Neural cell (in vitro differentiated cells): ENCODE data around the gene GLCE.

Experiments
- EP300 ChIP-seq: fragments of 450-650 bp; conservative IDR thresholded peaks from 2 replicates; pipeline ENCODE4 v1.6.1; 2014; ENCODE audit warnings: antibody characterized with exemption, mild to moderate bottlenecking, moderate library complexity; ENCODE audit not compliant: poor library complexity, severe bottlenecking
- POLR2AphosphoS5 ChIP-seq: IDR thresholded peaks from 2 replicates; pipeline ENCODE4 v1.6.1; 2012
- RAD21 ChIP-seq: fragments of 450-650 bp; conservative IDR thresholded peaks from 2 replicates; pipeline ENCODE4 v1.6.1; 2014; ENCODE audit warnings: antibody characterized with exemption, mild to moderate bottlenecking, moderate library complexity
- TF ChIP-seq, protein P1 (sequence below): fragments of 450-650 bp; IDR thresholded peaks from 2 replicates; pipeline ENCODE4 v1.5.1; 2014; ENCODE audit warnings: antibody characterized with exemption, mild to moderate bottlenecking, moderate library complexity; ENCODE audit not compliant: poor library complexity, severe bottlenecking

DNA sequence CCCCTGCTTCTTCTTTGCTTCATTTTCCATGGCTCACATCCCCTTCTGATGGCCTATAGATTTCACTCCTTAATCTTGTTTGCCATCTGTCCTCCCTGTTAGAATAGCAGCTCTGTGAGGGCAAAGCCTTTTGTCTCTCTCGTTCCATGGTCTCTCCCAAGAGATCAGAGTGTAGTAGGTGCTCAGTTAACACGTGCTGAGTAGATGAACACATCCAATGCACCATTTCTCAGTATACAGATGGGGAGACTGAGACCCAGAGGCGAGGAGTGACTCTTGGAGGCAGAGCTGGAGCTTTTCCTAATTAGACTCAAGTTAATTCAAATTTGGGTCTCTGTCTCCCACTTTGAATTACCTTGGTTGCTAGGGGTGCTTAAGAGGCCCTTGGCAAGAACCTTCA, 142.5 kb downstream of the GLCE start:
- TF ChIP-seq POLR2AphosphoS5 (no peak), RAD21 (no peak), EP300 (no peak)
- TF ChIP-seq, protein P1, sequence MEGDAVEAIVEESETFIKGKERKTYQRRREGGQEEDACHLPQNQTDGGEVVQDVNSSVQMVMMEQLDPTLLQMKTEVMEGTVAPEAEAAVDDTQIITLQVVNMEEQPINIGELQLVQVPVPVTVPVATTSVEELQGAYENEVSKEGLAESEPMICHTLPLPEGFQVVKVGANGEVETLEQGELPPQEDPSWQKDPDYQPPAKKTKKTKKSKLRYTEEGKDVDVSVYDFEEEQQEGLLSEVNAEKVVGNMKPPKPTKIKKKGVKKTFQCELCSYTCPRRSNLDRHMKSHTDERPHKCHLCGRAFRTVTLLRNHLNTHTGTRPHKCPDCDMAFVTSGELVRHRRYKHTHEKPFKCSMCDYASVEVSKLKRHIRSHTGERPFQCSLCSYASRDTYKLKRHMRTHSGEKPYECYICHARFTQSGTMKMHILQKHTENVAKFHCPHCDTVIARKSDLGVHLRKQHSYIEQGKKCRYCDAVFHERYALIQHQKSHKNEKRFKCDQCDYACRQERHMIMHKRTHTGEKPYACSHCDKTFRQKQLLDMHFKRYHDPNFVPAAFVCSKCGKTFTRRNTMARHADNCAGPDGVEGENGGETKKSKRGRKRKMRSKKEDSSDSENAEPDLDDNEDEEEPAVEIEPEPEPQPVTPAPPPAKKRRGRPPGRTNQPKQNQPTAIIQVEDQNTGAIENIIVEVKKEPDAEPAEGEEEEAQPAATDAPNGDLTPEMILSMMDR, result no peak
